Measurements from ENCODE around the gene CTCF.

DNA sequence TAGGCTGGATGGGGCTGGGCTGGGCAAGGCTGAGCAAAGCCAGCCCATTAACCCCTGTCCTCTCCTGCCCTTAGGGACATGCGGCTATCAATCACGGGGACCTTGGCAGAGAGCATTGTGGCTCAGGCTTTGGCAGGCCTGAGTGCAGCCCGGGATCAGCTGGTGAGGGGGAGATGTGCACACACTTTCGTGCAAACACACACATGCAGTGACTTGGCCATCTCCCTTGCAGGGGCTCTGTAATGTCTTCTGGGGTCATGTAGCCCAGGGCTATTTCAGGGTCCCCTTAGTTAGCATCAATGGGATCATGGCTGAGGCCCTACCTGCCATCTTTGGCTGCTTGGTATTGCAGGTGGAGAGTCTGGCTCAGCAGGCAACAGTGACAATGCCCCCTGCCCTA lies 89.5 kb downstream of the CTCF start:
- TF ChIP-seq, protein P1, sequence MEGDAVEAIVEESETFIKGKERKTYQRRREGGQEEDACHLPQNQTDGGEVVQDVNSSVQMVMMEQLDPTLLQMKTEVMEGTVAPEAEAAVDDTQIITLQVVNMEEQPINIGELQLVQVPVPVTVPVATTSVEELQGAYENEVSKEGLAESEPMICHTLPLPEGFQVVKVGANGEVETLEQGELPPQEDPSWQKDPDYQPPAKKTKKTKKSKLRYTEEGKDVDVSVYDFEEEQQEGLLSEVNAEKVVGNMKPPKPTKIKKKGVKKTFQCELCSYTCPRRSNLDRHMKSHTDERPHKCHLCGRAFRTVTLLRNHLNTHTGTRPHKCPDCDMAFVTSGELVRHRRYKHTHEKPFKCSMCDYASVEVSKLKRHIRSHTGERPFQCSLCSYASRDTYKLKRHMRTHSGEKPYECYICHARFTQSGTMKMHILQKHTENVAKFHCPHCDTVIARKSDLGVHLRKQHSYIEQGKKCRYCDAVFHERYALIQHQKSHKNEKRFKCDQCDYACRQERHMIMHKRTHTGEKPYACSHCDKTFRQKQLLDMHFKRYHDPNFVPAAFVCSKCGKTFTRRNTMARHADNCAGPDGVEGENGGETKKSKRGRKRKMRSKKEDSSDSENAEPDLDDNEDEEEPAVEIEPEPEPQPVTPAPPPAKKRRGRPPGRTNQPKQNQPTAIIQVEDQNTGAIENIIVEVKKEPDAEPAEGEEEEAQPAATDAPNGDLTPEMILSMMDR (IDR thresholded peaks at IDR 0.05 in 8 of 11, conservative IDR thresholded peaks at IDR 0.05 in 3 of 11), result no peak
- no peak for TF ChIP-seq POLR2AphosphoS5 (IDR thresholded peaks at IDR 0.05)

All from spleen (tissue), 7 donors.